HG02623 (cell line): ENCODE data around the gene MBD3L3.
"Not testable (repeated sequence)": the region's sequence is repeated elsewhere in the genome, so short reads cannot be mapped to it uniquely, and the experiment has no call there.

ENCODE experiments used
- ATAC-seq: cut with Tn5 transposase; IDR thresholded peaks from one replicate; pipeline ENCODE4 v1.9.1; 2021; ENCODE audit warnings: moderate library complexity; ENCODE audit not compliant: unreplicated experiment

MBD3L3 gene

DNA sequence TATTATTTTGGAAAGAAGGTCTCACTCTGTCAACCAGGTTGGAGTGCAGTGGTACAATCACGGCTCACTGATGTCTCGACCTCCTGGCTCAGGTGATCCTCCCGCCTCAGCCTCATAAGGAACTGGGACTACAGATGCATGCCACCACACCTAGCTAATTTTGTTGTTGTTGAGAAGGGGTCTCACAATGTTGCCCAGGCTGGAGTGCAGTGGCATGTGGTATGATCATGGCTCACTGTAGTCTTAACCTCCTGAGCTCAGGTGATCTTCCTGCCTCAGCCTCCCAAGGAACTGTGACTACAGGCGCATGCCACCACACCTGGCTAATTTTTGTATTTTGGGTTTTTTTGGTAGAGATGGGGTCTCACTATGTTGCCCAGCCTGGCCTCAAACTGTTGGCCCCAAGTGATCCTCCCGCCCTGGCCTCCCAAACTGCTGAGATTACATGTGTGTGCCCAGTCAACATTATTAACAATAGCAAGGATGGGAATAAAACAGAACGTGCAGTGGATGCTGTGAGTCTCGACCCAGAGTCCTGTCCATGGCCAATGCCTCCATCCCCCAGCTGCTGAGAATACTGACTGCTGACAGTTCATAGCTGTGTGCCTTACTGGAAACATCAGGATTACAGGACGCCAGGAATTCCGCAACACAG, 5.4 kb upstream of the MBD3L3 start:
- no peak for ATAC-seq

DNA sequence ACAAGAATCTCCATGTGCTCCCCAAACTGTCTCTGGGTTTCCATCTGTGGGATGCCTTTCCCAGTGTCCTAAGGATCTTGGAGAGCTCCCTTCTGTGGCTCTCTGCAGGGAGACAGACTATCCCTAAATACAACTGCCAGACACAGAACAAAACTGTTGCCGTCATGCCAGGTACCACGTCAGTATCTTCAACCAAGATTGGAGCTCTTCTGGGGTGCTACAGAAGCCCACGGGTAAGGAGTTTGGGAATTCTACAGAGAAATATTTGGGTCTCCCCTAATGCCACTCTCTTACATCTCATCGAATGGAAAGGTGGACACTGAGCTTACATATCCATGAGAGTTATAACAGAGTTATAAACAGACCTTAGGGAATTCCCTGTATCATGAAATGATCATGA, 4.9 kb upstream of the MBD3L3 start:
- no peak for ATAC-seq

DNA sequence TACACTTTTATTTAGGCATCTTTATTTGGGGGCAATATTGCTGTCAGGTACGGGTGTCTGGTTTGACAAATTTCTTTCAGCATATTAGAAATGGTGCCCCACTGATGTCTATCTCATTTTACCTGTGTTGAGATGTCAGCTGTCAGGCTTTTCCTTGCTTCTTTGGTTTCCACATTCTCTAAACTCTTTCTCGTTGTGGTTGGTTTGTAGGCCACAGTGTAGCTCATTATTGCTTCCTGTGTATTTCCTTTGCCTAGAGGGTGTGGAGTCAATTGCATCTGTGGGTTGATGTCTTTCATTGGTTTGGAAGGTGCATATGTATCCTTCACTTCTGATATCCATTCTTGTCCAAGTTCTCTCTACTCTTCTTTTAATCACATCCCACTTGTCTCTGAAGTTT, 1.5 kb upstream of the MBD3L3 start:
- not testable (repeated sequence) for ATAC-seq

DNA sequence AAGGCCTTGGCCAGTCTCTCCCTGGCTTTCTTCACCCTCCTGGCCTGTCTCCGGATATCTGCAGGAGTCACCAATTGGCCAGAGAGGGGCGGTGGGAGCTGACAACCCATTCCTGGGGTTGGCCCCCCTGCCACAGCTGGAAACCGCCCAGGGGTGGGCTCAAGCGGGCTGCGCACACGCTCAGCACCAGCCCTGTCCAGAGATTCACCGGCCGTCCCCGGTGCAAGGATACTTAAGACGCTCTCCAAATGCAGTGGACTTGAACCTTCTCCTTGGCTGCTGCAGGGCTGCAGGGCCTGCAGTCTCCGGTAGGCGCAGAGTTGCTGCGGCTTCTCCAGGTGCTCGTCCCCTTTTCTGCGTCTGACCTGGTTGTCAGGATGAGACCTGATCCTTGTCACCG, 2.1 kb downstream of the MBD3L3 start:
- ATAC-seq: not testable (repeated sequence)

DNA sequence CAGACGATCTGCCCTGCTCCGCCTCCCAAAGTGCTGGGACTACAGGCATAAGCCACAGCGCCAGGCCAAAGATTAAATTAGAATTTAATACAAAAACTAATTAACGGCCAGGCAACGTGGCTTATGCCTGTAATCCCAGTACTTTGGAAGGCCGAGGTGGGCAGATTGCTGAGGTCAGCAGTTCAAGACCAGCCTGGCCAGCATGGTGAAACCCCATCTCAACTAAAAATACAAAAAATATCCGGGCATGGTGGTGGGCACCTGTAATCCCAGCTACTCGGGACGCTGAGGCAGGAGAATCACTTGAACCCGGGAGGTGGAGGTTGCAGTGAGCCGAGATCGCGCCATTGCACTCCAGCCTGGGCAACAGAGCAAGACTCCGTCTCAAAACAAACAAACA, 2.8 kb downstream of the MBD3L3 start:
- not testable (repeated sequence) for ATAC-seq

DNA sequence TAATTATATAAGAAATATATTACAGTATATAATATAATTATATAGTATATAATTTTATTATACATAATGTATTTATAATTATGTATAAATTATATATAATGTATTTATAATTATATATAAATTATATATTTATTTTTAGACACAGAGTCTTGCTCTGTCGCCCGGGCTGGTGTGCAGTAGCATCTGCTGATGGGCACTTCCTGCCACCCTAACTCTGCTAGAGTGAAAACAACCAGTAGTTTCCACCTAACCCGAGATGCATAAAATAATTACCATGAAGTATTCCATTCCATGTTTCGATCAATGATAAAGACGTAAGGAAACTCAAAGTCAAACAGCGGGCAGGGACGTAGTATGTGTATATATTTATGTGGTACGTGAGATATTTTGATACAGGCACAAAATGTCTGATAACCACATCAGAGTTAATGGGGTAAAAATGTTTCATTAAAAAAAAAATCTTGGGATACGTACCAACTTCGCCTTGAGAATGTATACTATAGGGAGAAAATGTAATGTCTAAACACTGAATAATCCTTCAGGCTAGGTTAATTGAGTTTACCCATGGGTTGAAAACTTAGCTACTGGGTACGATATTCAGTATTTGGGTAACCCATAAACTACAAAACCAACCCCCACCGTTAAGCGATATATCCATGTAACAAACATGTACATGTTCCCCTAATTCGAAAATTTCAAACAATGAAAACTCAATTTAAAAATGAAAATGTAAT, 3.7 kb downstream of the MBD3L3 start:
- ATAC-seq: not testable (repeated sequence)

DNA sequence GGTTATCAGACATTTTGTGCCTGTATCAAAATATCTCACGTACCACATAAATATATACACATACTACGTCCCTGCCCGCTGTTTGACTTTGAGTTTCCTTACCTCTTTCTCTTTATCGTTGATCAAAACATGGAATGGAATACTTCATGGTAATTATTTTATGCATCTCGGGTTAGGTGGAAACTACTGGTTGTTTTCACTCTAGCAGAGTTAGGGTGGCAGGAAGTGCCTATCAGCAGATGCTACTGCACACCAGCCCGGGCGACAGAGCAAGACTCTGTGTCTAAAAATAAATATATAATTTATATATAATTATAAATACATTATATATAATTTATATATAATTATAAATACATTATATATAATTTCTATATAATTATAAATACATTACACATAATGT, 5.6 kb downstream of the MBD3L3 start:
- ATAC-seq: not testable (repeated sequence)

DNA sequence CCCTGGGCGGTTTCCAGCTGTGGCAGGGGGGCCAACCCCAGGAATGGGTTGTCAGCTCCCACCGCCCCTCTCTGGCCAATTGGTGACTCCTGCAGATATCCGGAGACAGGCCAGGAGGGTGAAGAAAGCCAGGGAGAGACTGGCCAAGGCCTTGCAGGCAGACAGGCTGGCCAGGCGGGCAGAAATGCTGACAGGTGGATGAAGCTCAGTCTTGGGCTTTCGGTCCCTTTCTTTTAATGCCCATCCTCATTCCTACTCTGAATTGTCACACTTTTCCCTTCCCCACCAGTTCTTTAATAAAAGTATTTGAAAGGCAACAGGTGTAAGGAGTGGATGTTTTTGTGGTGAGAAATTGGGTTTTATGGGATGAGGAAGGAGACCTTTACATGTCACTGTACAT, 7.1 kb downstream of the MBD3L3 start:
- not testable (repeated sequence) for ATAC-seq

DNA sequence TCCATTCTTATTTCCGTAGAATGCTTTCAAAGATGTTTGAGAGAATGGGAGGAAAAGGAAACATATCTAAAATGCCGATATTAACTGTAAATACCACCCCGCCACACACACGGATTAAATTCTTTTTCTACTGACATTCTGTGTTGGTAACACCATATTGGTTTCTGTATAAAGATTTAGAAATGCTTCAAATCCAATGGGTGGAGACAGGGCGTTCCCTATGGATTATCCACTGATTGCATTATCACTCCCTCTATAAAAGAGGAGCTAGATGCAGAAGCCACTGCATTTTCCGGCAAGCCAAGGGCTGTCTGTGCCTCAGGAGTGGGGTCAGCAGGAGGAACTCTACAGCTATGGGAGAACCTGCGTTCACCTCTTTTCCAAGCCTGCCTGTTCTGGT, 9.5 kb downstream of the MBD3L3 start, which contains the start of gene MBD3L2:
MBD3L2 (plus strand) TSS at position 301 of the 400 bp plus-strand sequence; CDS start at position 354, 53 bp downstream.
- ATAC-seq: not testable (repeated sequence)

DNA sequence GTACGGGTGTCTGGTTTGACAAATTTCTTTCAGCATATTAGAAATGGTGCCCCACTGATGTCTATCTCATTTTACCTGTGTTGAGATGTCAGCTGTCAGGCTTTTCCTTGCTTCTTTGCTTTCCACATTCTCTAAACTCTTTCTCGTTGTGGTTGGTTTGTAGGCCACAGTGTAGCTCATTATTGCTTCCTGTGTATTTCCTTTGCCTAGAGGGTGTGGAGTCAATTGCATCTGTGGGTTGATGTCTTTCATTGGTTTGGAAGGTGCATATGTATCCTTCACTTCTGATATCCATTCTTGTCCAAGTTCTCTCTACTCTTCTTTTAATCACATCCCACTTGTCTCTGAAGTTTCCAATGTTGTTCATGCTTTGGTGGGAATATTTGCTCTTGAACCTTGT, 16.9 kb downstream of the MBD3L3 start:
- not testable (repeated sequence) for ATAC-seq

DNA sequence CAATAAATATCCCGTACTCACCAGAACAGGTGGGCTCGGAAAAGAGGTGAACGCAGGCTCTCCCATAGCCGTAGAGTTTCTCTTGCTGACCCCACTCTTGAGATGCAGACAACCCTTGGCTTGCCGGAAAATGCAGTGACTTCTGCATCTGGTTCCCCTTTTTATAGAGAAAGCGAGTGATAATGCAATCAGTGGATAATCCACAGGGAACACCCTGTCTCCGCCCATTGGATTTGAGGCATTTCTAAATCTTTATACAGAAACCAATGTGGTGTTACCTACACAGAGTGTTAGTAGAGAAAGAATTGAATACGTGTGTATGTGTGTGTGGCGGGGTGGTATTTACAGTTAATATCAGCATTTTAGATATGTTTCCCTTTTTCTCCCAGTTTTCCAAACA, 18.4 kb downstream of the MBD3L3 start, which contains the start of gene MBD3L4:
MBD3L4 (minus strand) TSS at position 101 of the 400 bp plus-strand sequence; CDS start at position 66, 35 bp downstream.
- not testable (repeated sequence) for ATAC-seq

DNA sequence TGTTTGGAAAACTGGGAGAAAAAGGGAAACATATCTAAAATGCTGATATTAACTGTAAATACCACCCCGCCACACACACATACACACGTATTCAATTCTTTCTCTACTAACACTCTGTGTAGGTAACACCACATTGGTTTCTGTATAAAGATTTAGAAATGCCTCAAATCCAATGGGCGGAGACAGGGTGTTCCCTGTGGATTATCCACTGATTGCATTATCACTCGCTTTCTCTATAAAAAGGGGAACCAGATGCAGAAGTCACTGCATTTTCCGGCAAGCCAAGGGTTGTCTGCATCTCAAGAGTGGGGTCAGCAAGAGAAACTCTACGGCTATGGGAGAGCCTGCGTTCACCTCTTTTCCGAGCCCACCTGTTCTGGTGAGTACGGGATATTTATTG, 28.2 kb downstream of the MBD3L3 start, which contains the start of gene MBD3L5:
MBD3L5 (plus strand) TSS at position 301 of the 400 bp plus-strand sequence; CDS start at position 335, 34 bp downstream.
- ATAC-seq: not testable (repeated sequence)

DNA sequence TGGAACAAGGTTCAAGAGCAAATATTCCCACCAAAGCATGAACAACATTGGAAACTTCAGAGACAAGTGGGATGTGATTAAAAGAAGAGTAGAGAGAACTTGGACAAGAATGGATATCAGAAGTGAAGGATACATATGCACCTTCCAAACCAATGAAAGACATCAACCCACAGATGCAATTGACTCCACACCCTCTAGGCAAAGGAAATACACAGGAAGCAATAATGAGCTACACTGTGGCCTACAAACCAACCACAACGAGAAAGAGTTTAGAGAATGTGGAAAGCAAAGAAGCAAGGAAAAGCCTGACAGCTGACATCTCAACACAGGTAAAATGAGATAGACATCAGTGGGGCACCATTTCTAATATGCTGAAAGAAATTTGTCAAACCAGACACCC, 29.7 kb downstream of the MBD3L3 start:
- not testable (repeated sequence) for ATAC-seq

DNA sequence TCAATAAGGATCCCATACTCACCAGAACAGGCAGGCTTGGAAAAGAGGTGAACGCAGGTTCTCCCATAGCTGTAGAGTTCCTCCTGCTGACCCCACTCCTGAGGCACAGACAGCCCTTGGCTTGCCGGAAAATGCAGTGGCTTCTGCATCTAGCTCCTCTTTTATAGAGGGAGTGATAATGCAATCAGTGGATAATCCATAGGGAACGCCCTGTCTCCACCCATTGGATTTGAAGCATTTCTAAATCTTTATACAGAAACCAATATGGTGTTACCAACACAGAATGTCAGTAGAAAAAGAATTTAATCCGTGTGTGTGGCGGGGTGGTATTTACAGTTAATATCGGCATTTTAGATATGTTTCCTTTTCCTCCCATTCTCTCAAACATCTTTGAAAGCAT, 37.1 kb downstream of the MBD3L3 start, which contains the start of gene MBD3L2B:
MBD3L2B (minus strand) TSS at position 101 of the 400 bp plus-strand sequence; CDS start at position 67, 34 bp downstream.
- not testable (repeated sequence) for ATAC-seq

DNA sequence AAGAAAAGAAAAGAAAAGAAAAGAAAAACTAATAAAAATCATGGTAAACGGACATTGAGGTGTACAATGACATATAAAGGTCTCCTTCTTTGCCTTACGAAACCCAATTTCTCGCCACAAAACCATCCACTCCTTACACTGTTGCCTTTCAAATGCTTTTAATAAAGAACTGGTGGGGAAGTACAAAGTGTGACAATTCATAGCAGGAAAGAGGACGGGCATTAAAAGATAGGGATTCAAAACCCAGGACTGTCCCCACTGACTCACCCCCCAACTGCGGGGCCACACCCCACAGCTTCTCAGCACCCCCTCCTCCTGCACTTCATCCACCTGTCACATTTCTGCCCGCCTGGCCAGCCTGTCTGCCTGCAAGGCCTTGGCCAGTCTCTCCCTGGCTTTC, 39.6 kb downstream of the MBD3L3 start:
- no peak for ATAC-seq

DNA sequence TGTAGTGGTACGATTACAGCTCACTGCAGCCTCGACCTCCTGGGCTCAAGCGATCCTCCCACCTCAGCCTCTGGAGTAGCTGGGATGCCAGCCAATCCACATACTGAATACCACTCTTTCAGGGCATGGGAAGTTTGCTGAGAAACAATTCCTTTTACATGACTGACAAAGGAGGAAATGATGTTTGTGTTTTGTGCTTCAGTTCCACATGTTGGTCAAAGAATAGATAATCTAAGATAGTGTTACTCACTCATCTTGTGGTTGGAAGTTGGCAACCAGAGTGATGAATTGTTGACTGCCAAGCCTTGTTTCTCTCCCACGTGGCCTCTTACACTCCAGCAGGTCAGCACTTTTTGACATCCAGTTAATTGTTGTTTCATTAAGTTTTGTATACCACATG, 44.8 kb downstream of the MBD3L3 start:
- no peak for ATAC-seq

DNA sequence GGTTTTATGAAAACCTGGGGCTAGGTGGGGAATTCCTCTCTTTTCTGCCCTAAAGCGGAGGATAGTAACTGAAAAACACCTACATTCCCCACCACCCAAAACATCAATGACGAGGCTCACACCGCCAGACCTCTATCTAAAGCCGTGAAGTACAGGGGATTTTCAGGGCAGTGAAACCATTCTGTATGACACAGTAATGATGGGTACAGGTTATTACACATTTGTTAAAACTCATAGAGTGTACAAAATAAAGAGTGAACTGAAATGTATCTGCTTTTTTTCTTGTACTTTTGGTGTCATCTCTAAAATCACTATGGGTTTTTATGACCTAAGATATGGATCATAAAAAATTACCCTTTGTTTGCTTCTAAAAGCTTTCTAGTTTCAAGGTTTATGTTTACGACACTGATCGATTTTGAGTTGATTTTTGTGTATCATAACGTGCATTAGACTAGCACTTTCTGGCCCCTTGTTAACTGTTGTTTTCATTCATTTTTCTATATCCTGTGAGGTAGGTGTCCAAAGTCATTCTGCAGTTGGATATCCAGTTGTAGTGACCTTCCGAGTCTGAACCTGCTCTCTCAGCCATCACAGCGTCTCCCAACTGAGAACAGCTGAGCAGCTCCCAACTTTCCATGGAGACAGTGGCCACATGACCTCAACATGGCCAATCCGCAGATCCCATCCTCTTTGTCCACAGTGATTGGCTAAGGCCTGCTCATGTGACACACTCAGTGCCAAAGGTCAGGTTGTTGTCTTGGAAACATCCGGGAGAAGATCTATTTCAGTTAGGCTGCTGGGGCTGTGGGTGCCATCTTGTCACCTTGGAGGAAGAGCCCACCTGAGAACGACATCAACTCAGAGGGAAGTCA, 47.5 kb downstream of the MBD3L3 start:
- no peak for ATAC-seq

DNA sequence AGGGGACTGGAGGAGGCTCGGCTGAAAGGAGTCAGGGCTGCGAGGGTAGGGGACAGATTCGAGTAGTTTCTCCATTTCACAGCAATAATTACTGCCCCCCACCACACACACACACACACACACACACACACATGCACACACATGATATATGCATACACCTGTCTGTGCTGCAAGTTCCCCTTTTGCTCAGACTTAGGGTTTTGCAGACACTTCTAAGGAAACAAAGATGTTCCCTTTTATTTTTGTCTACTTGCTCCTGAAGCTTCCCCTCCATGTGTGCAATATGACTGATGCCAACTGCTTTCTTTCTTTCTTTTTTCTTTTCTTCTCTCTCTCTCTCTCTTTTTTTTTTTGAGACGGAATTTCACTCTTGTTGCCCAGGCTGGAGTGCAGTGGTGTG, 50.6 kb downstream of the MBD3L3 start:
- ATAC-seq: no peak
